GM21737 (cell line): Measurements from ENCODE around the gene LY6G5B.

Experiments used
- ATAC-seq: cut with Tn5 transposase; IDR thresholded peaks from one replicate; pipeline ENCODE4 v1.9.1; 2021; ENCODE audit warnings: mild to moderate bottlenecking, moderate library complexity; ENCODE audit not compliant: unreplicated experiment

The LY6G5B gene, protein sequence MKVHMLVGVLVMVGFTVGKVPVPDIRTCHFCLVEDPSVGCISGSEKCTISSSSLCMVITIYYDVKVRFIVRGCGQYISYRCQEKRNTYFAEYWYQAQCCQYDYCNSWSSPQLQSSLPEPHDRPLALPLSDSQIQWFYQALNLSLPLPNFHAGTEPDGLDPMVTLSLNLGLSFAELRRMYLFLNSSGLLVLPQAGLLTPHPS

DNA sequence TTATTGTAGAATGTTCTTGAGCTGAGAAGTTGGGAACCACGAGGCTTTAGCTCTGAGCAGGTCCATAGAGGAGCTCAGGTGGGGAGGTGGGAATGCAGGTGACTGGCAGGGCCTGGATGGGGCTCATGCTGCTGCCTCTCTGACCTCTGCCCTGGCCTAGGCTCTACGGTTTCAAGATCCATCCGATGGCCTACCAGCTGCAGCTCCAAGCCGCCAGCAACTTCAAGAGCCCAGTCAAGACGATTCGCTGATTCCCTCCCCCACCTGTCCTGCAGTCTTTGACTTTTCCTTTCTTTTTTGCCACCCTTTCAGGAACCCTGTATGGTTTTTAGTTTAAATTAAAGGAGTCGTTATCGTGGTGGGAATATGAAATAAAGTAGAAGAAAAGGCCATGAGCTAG lies at the start of gene LY6G5B:
LY6G5B (plus strand) TSS at position 301 of the 400 bp plus-strand sequence. CDS start 975 bp downstream, outside the sequence.
- ATAC-seq: no peak

DNA sequence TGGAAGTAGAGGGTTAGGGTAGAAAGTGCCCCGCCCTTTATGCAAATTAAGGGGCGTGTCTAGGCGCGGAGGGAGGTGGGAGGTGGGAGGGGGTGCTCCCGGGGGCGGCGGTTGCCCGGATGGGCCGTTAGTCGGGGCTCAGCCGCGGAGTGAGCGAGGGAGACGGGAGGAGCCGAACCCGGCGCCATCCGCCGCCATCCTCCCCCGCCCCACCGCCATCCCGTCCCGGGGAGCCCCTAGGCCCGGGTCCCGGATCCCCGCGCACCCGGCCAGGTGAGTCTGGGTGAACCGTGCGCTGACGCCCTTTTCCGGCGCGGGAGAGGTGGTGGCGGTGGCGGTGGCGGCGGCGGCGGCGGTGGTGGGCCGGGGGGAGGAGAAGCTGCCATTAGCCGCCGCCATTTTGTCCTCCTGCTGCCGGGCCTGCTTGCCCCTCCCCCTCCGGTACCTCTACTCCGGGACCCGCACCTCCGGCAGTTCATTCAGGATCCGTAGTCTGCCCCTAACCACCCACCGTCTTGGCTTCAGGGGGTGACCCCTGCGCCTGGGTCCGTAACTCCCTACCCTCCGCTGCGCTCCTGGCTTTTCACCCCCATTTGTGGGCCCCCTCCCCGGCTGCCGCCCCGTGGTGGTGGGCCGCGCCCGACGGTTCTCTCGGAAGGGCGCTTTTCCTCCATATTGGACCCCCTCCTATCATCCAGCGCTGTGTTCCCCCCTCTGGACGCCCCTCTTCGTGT lies 49.0 kb upstream of the LY6G5B start, which contains the start of gene PRRC2A:
PRRC2A (plus strand) TSS at position 130 of the 734 bp plus-strand sequence. CDS start 2,075 bp downstream, outside the sequence.
- peak; percentile 52 for ATAC-seq

DNA sequence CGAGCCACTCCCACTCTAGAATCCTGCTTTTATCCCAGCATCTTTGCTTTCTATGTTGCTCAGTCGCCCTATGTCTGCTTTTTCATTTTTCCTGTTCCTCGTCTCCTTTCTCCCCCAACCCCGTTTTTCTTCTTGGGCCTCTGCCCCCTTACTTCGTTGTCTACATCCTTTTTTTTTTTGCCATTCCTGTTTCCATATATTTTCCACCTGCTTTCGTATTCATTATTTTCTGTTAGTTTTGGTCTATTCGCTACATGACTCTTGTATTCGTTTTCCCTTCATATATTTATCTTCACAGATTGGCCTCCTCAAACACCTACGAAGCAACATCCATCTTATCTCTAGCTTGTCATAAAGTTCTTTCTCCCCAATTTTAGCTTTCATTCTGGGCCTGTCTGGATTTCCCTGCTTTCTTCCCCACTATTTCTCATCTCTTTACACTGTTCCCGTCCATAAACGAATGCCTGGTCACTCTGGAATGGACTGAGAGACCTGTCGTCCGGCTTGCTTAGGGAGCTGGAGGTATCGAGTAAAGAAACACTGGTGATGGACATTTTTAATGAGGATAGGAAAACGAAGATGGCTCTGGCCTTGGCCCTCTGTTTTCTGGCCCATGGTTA lies 48.3 kb upstream of the LY6G5B start:
- ATAC-seq: no peak

DNA sequence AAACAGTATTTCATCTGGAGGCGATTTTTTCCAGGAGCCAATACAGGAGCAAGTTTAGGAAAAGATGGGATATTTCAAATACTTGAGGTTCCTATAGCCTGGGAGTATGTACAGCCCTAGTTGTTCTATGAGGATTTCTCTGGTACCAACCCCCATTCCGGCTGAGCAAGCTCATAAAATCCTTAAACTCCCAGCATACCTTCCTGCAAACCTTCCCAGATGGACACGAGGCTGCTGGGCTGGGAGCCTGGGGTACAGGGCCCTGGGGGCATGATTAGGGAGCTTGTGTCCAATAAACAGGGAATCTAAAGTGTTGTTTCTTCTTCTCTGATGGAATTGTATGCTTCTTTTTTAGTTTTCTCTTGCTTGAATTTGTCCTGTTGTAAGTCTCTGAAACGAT lies 47.8 kb upstream of the LY6G5B start:
- no peak for ATAC-seq

DNA sequence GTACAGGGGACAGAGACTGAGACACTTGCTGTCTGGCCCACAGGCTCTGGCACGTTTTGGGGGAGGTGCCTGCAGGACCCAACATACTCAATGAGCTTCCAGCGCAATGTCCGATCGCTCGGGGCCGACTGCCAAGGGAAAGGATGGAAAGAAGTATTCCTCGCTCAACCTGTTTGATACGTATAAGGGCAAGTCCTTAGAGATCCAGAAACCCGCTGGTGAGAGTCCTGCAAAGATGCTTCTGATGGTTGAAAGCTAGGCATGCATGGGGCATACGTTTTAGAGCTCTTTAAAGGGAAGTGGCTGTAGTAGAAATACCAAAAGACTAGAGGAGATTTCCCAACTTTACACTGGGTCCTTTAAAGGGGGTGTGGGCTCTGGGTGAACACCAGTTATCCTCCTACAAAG lies 47.1 kb upstream of the LY6G5B start:
- no peak for ATAC-seq

DNA sequence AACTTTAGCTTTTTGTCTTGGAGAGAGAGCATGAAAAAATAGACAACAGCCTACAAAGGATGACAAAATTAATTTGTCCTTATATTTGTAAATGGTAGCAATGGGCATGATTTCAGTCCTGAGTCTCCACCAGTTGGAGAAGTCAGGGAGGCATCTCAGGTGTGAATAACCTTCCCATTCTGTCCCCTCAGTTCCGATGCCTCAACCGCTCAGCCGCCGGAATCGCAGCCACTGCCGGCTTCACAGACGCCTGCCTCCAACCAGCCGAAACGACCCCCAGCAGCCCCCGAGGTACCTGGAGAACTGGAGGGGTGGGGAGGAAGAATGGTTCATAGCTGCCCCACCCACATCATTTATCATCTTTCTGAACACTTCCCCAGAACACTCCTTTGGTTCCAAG lies 45.7 kb upstream of the LY6G5B start:
- no peak for ATAC-seq

DNA sequence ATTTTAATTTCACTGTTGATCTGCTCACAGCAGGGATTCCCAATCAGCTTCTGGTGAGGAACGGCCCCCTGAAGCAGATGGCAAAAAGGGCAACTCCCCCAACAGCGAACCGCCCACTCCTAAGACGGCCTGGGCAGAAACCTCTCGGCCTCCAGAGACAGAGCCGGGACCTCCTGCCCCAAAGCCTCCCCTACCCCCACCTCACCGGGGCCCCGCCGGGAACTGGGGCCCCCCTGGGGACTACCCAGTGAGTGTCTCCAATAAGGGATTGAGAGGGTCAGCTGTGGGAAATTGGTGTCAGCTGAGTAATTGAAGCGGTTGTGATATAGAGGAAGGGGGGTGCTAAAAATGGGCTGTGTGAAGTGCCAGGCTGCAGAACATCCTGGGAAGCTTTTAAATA lies 42.8 kb upstream of the LY6G5B start:
- ATAC-seq: no peak

DNA sequence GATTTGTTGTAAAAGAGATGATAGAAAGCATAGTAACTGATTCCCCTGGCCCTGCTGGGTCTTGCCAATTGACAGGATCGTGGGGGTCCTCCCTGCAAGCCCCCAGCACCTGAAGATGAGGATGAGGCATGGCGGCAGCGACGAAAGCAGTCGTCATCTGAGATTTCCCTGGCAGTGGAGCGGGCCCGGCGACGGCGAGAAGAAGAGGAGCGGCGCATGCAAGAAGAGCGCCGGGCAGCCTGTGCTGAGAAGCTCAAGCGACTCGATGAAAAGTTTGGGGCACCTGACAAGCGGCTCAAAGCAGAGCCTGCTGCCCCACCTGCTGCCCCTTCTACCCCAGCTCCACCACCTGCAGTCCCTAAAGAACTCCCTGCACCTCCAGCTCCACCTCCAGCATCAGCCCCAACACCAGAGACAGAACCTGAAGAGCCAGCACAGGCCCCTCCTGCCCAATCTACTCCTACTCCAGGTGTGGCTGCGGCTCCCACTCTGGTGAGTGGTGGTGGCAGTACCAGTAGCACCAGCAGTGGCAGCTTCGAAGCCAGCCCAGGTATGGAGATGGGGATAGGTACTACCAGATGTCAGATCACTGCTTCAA lies 42.0 kb upstream of the LY6G5B start:
- no peak for ATAC-seq

DNA sequence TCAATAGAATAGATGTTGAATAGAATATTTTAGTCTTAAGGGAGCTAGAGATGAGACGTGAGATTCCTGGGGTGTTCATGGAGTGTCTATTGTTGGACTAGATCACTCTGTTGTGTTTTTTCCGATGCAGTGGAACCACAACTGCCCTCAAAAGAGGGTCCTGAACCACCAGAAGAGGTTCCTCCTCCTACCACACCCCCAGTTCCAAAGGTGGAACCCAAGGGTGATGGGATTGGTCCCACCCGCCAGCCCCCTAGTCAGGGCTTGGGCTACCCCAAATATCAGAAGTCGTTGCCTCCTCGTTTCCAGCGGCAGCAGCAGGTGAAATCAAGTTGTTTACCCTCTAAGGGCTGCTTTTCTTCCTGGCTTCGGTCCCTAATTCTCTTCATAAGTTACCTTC lies 40.8 kb upstream of the LY6G5B start:
- no peak for ATAC-seq

DNA sequence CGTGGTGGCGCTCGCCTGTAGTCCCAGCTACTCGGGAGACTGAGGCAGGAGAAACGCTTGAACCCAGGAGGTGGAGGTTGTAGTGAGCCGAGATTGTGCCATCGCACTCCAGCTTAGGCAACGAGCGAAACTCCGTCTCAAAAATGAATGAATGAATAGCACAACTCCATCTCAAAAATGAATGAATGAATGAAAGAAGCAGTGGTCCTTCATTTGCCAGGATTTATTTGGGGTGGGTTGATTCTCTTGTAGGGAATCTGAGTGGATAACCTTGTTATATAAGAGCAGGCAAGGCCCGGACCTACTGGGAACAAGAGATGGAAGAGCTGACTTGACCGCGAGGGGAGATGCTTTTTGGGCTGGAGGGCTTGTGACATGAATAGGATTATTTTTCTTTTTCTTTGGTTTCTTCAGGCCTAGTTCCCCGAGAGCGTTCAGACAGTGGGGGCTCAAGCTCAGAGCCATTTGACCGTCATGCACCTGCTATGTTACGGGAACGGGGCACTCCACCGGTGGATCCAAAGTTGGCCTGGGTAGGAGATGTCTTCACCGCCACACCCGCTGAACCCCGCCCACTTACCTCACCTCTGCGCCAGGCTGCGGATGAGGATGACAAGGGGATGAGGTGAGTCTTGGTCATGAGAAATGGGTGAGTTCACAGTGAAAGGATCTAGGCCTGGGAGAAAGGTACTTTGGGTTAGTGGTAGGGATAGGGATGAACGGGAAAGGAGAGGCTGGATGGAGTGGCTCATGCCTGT lies 39.4 kb upstream of the LY6G5B start:
- ATAC-seq: no peak

DNA sequence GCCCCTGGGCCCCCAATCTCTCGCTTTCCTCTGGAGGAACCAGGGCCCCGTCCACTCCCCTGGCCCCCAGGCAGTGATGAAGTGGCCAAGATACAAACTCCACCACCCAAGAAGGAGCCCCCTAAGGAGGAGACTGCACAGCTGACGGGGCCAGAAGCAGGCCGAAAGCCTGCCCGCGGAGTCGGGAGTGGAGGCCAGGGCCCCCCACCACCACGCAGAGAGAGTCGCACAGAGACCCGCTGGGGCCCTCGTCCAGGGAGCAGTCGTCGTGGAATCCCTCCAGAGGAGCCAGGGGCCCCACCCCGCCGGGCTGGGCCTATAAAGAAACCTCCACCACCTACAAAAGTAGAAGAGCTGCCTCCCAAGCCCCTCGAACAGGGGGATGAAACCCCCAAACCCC lies 38.6 kb upstream of the LY6G5B start:
- no peak for ATAC-seq

DNA sequence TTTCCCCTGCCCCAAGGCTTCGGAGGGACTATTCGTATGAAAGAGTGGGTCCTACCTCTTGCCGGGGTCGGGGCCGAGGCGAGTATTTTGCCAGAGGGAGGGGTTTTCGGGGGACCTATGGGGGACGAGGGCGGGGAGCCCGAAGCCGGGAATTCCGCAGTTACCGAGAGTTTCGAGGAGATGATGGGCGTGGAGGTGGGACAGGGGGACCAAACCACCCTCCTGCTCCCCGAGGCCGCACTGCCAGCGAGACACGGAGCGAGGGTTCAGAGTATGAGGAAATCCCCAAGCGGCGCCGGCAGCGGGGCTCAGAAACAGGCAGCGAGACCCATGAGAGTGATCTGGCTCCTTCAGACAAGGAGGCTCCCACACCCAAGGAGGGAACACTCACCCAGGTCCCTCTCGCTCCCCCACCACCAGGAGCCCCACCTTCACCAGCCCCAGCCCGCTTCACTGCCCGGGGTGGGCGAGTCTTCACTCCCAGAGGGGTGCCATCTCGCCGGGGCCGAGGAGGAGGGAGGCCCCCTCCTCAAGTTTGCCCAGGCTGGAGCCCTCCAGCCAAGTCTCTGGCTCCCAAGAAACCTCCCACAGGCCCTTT lies 38.0 kb upstream of the LY6G5B start:
- ATAC-seq: no peak

DNA sequence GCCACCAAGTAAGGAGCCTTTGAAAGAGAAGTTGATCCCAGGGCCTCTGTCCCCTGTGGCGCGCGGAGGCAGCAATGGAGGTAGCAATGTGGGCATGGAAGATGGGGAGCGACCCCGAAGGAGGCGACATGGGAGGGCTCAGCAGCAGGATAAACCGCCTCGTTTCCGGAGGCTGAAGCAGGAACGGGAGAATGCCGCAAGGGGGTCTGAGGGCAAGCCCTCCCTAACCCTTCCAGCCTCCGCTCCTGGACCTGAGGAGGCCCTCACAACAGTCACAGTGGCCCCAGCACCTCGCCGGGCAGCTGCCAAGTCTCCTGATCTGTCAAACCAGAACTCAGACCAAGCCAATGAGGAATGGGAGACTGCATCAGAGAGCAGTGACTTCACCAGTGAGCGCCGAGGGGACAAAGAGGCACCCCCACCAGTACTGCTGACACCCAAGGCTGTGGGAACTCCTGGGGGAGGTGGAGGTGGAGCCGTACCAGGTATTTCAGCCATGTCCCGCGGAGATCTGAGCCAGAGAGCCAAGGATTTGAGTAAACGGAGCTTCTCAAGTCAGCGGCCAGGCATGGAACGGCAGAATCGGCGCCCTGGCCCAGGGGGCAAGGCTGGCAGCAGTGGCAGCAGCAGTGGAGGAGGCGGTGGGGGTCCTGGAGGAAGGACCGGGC lies 37.4 kb upstream of the LY6G5B start:
- no peak for ATAC-seq

DNA sequence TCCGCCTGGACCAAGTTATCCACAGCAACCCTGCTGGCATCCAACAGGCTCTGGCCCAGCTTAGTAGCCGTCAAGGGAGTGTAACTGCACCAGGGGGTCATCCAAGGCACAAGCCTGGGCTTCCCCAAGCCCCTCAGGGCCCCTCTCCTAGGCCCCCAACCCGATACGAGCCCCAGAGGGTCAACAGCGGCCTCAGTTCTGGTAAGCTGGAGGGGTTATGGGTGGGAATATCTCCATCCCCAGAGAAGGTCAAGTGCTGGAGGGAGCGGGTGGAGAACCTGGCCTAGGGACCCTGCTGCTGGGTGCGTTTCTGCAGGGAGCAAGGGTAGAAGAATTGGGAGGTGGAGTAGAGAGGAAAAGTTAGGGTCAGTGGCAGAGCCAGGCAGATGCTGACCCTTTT lies 36.3 kb upstream of the LY6G5B start:
- ATAC-seq: no peak

DNA sequence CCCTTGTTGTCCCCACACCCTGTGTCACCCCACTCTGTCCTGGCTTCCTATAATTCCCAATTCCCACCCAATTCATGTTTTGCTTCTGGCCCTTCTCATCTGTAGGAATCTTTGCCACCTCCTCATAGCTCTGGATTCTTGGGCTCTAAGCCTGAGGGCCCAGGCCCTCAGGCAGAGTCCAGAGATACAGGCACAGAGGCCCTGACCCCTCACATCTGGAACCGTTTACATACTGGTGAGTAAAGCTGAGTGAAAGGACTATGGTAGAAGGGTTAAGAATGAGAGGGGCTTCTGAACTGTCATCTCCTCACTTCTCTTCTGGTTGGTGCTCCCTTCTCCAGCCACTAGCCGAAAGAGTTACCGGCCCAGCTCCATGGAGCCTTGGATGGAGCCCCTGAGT lies 35.6 kb upstream of the LY6G5B start:
- no peak for ATAC-seq

DNA sequence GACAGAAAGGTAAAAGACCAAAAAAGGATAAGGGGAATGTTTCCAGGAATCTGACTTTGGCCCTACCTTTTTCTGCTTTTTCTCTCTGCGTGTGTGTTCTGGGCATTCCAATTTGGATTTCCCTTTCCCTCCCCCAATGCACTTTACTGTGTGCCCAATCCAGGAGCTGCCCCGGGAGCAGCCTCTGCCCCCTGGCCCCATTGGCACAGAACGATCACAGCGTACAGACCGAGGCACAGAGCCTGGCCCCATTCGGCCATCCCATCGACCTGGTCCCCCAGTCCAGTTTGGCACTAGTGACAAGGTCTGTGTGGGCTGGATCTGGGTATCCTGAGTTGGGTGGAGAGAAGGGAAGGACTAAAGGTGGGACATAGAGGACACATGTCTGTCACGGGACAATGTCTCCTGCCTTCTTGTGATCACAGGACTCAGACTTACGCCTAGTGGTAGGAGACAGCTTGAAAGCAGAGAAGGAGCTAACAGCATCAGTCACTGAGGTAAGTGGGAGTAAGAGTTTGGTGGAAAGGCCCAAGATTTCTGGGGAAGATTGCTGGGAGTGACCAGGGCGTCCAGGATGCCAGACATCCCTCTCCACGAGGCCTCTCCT lies 34.7 kb upstream of the LY6G5B start:
- ATAC-seq: no peak

DNA sequence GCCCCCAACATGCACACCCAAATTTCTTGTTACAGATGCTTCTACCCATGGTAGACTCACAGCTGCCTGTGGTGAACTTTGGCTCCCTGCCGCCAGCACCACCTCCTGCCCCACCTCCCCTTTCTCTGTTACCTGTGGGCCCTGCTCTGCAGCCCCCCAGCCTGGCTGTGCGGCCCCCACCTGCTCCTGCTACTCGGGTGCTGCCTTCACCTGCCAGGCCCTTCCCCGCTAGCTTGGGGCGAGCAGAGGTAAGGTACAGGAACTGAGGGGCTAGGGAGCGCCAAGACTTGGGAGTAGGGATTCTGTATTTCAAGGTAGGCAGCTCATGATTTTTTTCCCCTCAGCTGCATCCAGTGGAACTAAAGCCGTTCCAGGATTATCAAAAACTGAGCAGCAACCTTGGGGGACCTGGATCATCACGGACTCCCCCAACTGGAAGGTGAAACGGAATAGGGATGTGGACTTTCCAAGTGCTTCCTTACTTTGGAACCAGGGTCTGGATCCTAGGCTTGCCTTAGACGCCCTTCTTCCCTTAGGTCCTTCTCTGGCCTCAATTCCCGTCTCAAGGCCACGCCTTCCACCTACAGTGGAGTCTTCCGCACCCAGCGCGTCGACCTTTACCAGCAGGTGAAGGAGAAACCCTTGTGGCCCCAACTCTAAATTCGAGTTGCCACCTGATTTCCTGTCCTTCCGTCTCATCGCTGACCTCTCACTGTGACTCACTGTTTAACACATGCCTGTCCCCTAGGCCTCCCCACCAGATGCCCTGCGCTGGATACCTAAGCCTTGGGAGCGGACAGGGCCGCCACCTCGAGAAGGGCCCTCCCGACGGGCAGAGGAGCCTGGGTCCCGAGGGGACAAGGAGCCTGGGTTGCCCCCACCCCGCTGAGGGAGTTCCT lies 32.8 kb upstream of the LY6G5B start:
- ATAC-seq: no peak

DNA sequence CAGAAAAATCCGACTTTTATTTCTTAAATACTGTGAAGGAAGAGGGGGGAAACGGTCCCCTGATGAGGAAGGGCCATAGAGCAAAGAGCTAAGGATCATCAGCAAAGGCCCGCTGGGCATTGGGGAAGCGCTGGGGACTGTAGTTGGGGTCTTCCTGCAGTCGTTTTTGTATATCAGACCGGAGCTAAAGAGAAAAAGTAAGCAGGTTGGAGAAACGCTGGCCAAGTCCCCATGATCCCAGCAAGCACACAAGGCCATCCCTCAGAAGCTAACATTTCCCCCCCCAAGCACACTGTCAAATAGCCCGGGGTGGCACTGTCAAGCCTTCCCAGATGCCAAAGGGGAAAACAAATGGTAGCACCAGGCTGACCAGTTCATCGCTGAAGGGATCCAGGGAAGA lies 30.7 kb upstream of the LY6G5B start:
- ATAC-seq: no peak

DNA sequence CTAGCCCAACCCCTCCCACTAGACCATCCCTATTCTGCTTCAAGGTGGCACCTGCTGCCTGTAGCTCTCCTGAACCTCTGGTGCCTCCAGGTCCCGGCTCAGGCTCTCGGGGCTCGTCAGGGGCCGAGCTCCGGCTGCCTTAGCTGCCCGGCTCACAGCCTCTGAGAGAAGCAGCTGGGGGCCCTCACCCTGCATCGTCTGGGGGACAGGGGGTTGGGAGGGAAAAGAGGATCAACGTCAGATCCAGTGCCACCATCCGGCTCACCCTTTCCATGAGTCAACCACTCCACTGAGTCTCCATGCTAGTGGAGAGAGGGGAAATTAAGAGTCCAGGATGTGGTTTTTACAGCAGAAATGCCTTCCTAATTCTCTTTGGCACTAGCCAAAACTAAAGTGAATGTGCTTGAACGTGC lies 30.3 kb upstream of the LY6G5B start:
- ATAC-seq: no peak
